DMS153 (cell line): ENCODE data around the gene IL11RA.

Experiments
- DNase-seq: peaks from one replicate; lab custom pipeline; 2025; lab: John Stamatoyannopoulos, UW

IL11RA gene

DNA sequence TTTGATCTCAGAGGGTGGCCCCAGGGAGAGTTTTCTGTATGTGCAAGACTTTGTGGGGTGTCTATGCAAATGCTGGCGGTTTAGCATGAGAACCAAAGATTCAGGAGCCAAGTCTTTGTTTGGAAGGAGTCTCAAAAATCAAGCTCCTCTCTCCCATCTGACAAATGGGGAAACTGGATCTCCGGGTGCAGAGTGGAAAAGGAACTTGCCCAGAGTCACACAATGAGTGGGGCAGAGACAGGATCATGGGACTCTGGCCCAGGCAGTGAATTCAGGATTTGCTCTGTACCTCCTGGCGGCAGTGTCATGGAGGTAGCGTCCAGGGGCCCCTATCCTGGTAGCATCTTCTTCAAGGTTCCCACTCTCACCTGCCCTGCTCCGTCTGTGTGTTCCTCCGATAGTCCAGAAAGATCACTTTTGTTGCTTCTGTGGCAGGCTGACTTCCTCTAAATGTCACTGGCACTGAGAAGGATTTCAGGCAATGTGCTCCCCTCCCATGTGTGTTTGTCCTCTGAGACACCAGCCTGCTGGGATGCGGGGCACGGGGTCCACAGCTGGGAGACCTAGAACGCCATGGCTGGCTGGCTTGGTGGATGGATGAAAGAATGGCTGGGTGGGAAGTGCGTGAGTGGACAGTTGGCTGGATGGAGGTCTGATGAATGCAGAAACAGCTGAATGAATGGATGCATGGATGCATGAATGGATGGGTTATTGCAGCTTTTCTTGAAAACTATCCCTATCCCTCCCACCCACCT is 35.5 kb downstream of the IL11RA start:
- DNase-seq = no peak

DNA sequence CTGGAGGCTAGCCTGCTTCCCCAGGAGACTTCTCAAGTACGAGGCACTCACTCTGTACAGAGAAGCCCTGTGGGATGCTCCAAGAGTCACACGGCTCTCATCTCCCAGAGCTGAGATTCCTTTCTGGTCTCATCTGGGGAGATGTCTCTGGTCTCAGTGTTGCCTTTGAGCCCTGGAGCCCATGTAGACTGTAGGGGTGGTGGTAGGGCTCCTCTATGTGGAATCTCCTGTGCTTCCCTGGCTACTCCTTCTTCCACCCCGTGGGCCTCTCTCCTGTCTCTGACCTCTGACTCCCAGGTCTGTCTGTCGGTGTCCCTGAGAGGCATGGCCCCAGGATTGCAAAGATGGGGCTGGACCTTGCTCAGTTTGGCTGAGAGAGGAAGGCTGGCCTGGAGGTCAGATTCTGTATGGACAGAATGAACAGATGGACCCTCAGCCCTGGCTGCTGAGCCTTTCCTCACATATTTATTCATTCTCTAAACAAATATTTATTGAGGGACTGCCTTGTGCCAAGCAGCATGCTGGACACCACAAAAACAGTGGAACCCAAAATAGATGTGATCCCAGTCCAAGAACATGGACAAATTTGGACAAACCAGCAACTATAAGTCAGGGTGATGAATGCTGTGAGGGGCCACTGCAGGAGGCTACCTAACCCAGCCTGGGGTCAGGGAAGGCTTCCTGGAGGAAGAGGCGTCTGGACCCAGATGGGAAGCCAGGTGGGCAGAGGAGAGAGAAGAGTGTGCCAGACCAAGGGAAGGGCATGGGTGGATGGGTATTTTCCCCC is 36.5 kb downstream of the IL11RA start:
- no peak for DNase-seq

DNA sequence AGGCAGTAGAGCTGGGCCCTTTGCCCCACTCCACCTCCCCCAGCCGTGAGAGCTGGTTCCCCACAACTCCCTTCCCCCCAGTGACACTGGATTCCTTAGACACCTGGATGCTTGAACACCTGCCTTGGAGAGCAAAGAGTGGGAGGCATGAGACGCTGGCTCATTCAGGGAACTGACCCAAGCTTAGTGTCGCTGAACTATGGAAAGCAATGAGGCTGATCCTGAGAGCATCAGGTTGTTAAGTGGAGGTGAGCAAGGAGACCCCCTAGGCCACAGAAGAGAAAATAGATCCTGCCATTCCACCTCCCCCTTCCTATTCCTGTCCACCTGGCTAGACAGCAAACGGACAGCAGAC is 37.1 kb downstream of the IL11RA start:
- no peak for DNase-seq

DNA sequence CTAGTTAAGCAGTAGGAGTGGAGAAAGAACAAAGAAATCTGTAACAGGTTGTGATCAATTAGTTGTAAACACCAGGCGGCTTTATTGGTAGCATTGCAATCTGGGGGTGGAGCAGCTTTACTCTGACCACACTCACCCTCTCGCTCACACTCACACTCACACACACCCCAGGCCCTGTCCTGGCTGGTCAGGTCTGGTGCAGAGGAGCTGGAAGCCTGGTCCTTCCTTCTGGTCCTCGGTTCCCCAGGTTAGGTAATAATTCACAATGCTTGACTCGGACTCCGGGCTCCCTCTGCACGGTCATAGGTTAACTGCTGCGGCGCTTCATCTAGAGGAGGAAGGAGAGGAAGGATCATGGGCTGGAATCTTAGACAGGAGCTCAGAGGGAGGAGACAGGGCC is 37.5 kb downstream of the IL11RA start:
- DNase-seq = no peak

DNA sequence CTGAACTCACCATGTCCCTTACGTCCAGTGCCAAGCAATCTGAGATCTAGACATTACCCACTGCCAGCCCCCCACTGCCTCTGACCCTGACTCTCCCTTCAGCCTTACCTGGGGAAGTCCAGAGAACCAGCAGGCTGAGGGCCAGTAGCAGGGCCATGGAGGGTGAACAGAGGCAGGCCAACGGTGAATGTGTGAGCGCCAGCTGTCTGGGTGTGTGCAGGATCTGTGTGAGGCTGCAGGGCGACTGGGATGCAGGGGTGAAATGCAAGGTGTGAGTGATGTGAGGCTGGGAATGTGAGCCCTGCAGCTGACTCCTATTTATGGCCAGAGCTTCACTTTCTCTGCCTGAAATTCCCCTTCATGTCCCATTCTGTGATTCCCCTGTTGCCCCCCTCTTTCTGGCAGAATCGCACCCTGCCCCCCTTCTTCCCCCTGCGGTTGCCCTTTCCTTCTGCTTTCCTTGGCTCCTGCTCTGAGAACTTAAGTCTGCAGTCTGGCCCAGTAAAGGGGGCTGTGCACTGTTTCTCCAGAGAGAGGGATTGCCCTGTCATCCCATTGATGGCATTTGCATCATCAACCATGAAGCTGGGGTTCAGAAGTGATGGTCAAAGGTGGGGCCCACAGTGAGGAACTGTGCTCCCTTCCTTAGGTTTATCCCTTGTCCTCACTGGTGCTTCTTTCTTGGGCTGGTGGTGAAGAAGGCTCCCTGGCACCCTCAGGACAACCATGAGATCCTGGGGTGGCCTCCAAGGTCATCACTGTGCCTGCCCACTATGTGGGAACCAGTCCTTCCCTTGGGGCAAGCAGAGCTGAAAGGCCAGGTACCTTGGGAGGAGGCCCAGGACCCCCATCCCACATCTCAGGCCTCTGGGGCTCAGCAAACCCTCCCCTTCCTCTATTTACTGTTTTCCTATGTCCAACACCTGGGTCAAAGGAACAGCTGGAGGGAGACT is 39.3 kb downstream of the IL11RA start, which contains the start of gene CCL19:
TSS of gene CCL19 (minus strand) at position 294 of the 953 bp plus-strand sequence. CDS start at position 157, 137 bp downstream.
- no peak for DNase-seq

DNA sequence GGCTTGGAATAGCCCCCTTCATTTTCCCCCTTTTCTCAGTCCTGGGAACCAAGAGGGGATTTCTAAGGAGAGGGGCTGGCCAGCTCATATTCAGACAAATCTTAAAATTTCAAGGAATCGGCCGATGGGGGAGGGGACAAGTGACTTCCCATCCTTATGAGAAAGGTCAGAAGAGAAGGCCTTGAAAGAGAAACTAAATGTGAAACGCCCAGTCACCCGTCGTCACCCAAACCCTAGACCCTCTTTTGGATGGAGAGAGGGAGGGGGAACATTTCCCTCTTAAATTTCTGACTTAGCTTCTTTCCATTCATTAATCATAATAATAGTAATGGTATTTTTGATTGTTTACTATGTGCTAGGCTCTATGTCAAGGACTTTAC is 39.9 kb downstream of the IL11RA start:
- no peak for DNase-seq

DNA sequence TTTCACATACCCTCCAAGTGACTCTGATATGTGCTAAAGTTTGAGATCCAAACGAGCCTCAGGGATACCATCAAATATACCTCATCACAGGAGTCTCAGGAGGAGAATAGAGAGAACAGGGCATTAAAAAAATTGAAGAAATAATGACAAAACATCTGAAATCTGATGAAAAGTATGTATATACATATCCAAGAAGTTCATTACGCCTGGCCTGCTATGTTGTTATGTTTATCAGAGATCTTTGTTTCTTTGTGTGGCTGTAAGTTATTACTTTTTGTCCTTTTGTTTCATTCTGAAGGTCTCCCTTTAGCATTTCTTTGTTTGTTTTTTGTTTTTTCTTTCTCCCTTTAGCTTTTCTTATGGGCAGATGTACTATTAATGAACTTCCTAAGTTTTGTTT is 41.6 kb downstream of the IL11RA start:
- DNase-seq = no peak

DNA sequence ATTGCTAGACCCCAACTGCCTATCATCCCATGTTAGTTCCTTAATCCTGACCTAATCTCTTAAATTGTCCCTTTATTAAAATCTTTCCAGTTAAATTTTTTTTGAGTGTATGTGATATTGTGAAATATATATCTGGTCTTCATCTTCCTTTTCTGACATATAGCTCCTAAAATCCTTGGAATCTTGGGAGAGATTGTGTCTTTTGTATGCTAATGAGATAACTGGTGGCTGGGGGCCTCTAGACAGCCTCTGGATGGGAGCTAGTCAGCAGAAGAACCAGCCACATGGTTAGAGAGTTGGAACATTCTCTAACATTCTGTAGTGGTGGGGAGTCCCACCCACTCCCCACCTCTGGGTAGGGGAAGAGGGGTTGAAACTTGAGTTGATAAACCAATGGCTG is 42.8 kb downstream of the IL11RA start:
- no peak for DNase-seq

DNA sequence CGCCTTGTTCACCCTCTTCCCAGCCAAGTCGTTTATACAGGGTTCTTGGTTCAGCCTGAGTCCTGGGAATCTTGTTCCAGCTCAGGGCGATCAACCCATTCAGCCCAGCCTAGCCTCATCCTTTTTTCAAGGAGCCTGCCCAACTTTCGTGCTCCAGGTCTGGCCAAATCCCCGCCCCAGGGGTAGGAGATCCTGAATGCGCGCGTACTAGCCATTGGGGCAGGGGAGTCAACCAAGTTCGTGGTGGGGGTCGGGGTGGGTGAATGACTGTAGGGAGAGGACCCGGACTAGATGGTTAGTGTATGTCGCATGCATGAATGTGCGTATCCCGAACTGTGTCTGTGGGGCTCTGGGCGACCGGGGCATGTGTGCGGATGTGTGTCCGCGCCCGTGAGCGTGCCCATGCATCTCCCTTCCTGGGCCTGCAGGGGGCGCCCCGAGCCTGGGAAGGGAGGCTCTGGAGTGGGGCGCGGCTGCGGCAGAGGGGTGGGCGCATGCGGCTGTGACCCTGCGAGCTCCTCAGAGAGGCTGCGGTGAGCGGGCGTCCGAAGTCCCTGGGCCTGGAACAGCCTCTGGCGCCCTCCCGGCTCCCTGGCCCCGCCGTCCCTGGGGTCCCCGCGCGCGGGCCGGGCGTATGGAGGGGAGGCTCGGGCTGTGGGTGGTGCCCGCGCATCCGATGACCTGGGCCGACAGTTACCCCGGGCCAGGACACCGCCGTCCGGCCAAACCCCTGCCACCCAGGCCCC is 49.2 kb downstream of the IL11RA start:
- peak; percentile 43 for DNase-seq

DNA sequence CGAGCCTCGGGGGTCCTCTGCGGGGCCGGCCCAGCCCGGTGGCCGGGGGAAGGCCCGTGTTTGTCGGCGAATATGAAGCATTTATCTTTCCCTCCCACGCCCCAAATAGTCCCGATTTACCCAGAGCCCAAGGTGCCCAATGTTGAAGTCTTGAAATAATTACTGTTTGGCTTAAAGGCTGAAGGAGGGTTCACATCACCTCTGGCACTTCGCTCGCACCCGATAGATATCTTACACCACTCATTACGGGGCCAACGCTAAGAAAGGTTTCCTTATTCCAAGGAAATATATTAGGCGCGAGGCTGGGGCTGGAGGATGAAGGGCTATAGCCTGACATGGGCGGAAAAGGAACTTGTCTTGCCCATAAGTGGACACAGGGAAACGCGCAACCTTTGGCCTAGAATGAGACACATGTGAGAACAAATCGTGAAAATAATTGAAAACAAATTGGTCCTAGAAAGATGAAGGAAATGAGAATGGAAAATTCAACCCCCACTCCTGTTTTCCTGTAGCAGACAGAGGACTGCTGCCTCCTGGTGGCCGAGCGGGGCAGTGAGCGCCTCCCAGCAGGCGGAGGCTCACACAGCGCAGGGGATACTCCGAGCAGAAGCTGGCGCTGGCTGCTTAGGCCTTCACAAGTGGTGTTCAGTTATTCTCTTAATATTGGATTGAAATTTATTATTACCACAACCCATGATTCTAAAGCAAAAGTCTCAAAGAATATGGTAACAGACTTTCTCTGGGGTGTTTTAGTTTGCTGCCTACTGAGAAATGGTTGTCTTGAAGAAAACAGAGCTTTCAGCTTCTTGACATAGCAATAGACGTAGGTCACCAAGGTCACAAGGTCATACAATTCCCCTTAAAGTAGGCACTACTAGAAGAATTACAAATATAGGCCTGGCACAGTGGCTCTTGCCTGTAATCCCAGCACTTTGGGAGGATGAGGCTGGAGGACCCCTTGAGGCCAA is 50.1 kb downstream of the IL11RA start:
- peak; percentile 28 for DNase-seq

DNA sequence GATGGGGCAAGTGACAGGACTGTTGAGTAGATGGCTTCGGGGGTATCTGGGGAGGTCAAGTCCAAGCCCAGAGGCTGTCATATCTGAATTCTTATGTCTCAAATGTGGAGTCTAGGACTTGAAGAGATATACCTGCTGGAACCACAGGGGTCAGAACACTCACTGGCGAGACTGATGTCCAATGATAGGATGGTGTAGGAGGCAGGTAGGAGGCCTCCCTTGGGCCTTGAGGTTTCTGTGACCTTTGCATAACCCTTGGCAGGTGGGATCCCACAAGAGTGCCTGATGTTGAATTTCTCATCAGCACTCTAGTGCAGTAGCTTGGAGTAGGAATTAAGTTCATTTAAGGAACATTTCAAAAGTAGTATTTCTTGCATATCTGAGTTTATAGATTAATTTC is 55.1 kb downstream of the IL11RA start:
- DNase-seq = no peak

DNA sequence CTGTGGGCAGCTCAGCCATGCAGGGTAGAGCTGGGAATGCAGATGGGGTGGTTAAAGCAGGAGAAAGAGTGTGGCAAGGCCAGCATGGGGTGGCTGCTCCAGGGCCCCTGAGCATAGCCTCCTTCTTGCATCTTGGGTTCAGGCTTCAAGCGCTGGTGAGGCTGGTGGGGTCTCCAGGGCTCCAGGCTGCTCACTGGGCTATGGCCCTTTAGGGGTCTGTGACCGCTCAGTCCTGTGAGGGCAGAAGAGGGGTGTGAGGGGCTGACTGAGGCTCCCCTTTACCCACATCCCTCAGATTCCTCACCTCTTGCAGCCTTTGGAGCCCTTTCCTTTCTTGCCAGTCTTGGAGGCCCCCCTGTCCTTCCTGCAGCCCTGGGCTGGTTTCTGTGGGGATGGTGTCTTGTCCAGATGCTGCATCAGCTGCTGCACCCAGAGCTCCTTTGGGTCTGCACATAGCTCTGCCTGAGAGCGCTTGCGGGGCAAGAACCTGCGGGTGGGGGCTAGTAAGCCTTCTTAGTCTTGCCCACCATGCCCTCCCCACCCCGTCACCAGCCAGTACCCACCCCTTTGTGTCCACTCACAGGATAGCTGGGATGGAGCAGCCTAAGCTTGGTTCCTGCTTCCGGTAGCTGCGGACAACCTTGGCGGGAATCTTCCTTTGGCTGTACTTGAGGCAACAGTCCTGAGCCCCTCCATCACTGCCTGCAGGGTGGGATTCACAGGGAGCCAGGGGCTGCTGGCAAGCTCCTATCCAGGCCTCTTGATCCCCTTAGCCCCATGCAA is 57.4 kb downstream of the IL11RA start:
- no peak for DNase-seq

DNA sequence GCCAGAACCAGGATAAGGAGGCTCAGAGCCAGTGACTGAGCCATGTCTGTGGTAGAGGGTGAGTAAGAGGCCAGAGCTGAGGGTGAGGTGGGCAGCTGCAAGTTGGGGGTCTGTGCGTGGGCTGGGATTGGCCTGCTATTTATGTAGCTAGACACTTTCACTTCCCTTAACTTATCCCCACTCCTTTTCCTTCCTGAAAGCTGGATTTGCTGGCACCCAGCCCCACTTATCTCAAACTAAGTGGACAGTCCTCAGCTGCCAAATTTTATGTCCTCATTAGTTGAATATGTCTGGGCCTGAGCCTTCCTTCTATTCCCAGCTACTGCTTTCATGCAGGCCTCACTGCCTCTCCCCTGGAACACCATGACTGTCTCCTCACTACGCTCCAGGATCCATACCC is 58.0 kb downstream of the IL11RA start, which contains the start of gene CCL21:
TSS of gene CCL21 (minus strand) at position 114 of the 400 bp plus-strand sequence. CDS start at position 44, 70 bp downstream.
- no peak for DNase-seq
